DND-41 (cell line): ENCODE results near the gene IKBKE.

Source experiments
- ATAC-seq: fragments of 200-7000 bp; cut with Tn5 transposase; 3 replicates; pipeline ENCODE4 v1.9.1; 2021; ENCODE audit warnings: low read depth; ENCODE audit not compliant: insufficient read depth
- DNase-seq: peaks from one replicate; pipeline ENCODE4 v3.0.0-alpha.2; 2020
- H2AFZ ChIP-seq: 2 replicates; pipeline ENCODE4 v1.6.0; 2012; ENCODE audit warnings: low read depth, low read length
- H3K27ac ChIP-seq: 2 replicates; pipeline ENCODE4 v1.5.1; 2012; ENCODE audit warnings: low read length, inconsistent platforms
- H3K27me3 ChIP-seq: fragments of 200-600 bp; sonication (generic); 2 replicates; pipeline ENCODE4 v1.6.0; 2012; ENCODE audit warnings: low read length, mild to moderate bottlenecking, inconsistent platforms; ENCODE audit not compliant: insufficient read depth, poor library complexity
- H3K36me3 ChIP-seq: 2 replicates; pipeline ENCODE4 v1.5.1; 2012; ENCODE audit warnings: low read length, inconsistent platforms; ENCODE audit not compliant: insufficient read depth
- H3K4me1 ChIP-seq: 2 replicates; pipeline ENCODE4 v1.5.1; 2012; ENCODE audit warnings: mild to moderate bottlenecking, low read length; ENCODE audit not compliant: insufficient read depth
- H3K4me2 ChIP-seq: 2 replicates; pipeline ENCODE4 v1.6.0; 2012; ENCODE audit warnings: mild to moderate bottlenecking, moderate library complexity, low read length, inconsistent platforms; ENCODE audit not compliant: insufficient read depth
- H3K4me3 ChIP-seq, 2 experiments: fragments of 200-600 bp in 1 of 2; shearing (Covaris generic) in 1 of 2; 2 replicates each; pipeline ENCODE4 v1.5.1; 2012 to 2016; ENCODE audit warnings: inconsistent platforms in 2 of 2, low read length in 2 of 2, mild to moderate bottlenecking in 2 of 2, low read depth in 1 of 2, moderate library complexity in 1 of 2
- H3K79me2 ChIP-seq: 2 replicates; pipeline ENCODE4 v1.6.0; 2012; ENCODE audit warnings: low read length, inconsistent platforms; ENCODE audit not compliant: insufficient read depth
- H3K9ac ChIP-seq: 2 replicates; pipeline ENCODE4 v1.6.0; 2012; ENCODE audit warnings: low read depth, mild to moderate bottlenecking, inconsistent platforms, low read length, moderate library complexity
- H3K9me3 ChIP-seq: 2 replicates; pipeline ENCODE4 v1.5.1; 2012; ENCODE audit warnings: low read length, moderate library complexity, mild to moderate bottlenecking, inconsistent platforms; ENCODE audit not compliant: insufficient read depth, severe bottlenecking
- H4K20me1 ChIP-seq: 2 replicates; pipeline ENCODE4 v1.6.0; 2012; ENCODE audit warnings: low read length; ENCODE audit not compliant: insufficient read depth
- EZH2 ChIP-seq: IDR thresholded peaks from 3 replicates; pipeline ENCODE4 v1.6.1; 2012; ENCODE audit warnings: borderline replicate concordance, low read depth, mild to moderate bottlenecking, moderate library complexity, low read length, inconsistent platforms; ENCODE audit not compliant: severe bottlenecking
- TF ChIP-seq, protein P1 (sequence below): IDR thresholded peaks from 2 replicates; pipeline ENCODE4 v1.5.1; 2012; ENCODE audit warnings: borderline replicate concordance, low read length, moderate library complexity, mild to moderate bottlenecking; ENCODE audit not compliant: poor library complexity, severe bottlenecking; ENCODE audit errors: extremely low read depth

The IKBKE gene

DNA sequence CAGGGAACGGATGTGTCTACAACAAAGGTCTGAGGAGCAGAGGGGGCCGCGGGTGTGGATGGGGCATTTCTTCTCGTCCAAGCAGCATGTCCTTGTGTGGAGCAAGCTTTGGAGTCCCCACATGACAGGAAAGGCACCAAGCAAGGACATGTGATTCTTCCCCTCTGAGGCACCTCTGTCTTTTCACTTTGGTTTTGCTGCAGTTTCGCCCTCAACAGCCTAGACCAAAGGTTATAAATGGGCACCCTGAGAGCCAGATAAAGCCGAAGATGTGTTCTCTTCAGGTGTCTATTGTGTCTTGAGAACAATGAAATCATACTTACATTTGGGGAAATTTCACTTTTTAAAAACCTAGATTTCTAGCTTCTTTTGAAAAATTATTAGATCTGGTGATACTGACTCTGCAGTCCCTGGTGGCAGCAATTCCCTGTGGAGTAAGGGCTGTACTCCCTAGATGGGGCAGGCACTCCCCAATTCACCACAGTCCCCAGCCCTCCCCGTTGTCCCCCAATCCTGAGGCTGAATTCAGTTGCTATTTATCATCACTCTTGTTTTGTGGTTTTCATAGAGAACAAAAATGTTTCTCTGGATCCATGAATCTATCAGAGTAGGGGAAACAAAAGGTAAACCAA, 28.8 kb upstream of the IKBKE start:
- no peak overlapping the region for H3K4me2 ChIP-seq
- TF ChIP-seq, protein P1, sequence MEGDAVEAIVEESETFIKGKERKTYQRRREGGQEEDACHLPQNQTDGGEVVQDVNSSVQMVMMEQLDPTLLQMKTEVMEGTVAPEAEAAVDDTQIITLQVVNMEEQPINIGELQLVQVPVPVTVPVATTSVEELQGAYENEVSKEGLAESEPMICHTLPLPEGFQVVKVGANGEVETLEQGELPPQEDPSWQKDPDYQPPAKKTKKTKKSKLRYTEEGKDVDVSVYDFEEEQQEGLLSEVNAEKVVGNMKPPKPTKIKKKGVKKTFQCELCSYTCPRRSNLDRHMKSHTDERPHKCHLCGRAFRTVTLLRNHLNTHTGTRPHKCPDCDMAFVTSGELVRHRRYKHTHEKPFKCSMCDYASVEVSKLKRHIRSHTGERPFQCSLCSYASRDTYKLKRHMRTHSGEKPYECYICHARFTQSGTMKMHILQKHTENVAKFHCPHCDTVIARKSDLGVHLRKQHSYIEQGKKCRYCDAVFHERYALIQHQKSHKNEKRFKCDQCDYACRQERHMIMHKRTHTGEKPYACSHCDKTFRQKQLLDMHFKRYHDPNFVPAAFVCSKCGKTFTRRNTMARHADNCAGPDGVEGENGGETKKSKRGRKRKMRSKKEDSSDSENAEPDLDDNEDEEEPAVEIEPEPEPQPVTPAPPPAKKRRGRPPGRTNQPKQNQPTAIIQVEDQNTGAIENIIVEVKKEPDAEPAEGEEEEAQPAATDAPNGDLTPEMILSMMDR: no peak
- TF ChIP-seq EZH2: no peak
- H3K36me3 ChIP-seq: peaks cover 66% of the 10 kb centered on the region
- no peaks in the 10 kb centered on the region for H3K27me3 ChIP-seq
- H2AFZ ChIP-seq: no peak overlapping the region
- no peak overlapping the region for H3K4me3 ChIP-seq
- DNase-seq: no peak
- H3K79me2 ChIP-seq: no peaks in the 10 kb centered on the region
- H3K9ac ChIP-seq: no peak overlapping the region
- H3K27ac ChIP-seq: no peak overlapping the region
- H3K4me1 ChIP-seq: no peaks in the 10 kb centered on the region
- no peaks in the 10 kb centered on the region for H3K9me3 ChIP-seq
- H4K20me1 ChIP-seq: no peaks in the 10 kb centered on the region
- ATAC-seq: no peak

DNA sequence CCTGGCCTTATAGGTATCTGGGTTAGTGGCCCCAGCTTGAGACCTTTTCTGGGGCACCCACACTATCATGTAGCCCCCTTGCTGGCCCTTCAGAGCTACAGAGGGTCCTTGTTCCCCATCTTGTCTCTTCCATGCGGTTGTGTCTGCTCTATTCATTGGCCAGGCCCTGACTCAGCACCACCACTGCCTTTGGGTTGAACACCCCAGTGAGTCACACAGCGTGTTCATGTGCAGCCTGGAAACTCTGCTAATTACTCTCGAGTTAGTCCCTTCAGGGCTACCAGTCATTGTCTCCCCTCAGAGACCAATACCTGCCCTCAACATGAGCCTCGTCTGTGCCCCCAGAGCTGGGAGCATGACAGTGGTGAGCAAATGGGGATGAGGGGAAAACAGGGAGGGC, 28.2 kb upstream of the IKBKE start:
- no peak overlapping the region for H3K4me2 ChIP-seq
- no peaks in the 10 kb centered on the region for H3K79me2 ChIP-seq
- no peak overlapping the region for H3K9ac ChIP-seq
- H3K4me1 ChIP-seq: no peaks in the 10 kb centered on the region
- H3K9me3 ChIP-seq: no peaks in the 10 kb centered on the region
- H3K27ac ChIP-seq: no peak overlapping the region
- H3K4me3 ChIP-seq: no peak overlapping the region
- no peaks in the 10 kb centered on the region for H4K20me1 ChIP-seq
- TF ChIP-seq, protein P1: no peak
- no peak for TF ChIP-seq EZH2
- DNase-seq (no peak), ATAC-seq (no peak)
- H3K36me3 ChIP-seq: peaks cover 64% of the 10 kb centered on the region
- H3K27me3 ChIP-seq: no peaks in the 10 kb centered on the region
- H2AFZ ChIP-seq: no peak overlapping the region

DNA sequence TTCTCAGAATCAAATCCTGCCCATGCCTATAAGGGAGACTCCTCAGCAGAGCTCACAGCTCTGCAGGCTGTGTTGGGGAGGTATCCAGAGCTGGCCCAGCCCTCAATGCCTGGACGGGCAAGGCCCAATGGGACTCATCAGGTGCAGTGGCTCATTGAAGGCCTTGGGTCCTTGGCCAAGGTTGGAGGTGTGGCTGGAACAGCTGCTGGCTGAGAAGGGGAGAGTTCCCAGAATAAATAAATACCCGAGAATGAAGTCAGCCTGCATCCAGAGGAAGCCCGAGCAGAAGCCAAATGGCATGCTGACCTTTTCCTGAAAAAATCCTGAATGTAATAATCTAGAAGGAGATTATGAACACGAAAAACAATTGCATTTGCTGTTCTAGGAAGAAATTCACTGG, 25.2 kb upstream of the IKBKE start:
- Histone ChIP-seq H2AFZ (no peak overlapping the region), H3K4me3 (no peak overlapping the region), H3K36me3 (peaks cover 47% of the 10 kb centered on the region), H3K79me2 (no peaks in the 10 kb centered on the region), H3K4me1 (no peaks in the 10 kb centered on the region), H3K9ac (no peak overlapping the region), H3K27ac (no peak overlapping the region), H4K20me1 (no peaks in the 10 kb centered on the region), H3K4me2 (no peak overlapping the region), H3K27me3 (no peaks in the 10 kb centered on the region), H3K9me3 (no peaks in the 10 kb centered on the region)
- DNase-seq (no peak), ATAC-seq (no peak)
- TF ChIP-seq, protein P1: no peak
- no peak for TF ChIP-seq EZH2

DNA sequence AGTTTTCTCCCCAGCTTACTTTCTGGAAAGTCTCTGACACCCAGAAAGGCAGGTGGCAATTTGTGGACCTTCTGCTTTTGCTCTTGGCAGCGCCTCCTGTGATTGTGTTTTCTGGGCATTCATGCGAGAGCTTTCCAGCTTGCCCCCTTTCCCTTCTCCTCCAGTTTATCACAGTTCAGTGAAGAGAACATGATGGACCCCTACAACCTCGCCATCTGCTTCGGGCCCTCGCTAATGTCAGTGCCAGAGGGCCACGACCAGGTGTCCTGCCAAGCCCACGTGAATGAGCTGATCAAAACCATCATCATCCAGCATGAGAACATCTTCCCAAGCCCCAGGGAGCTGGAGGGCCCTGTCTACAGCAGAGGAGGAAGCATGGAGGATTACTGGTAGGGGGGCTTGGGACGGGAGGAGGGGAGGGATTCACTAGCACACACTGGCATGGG, 24.3 kb upstream of the IKBKE start:
- no peaks in the 10 kb centered on the region for H3K27me3 ChIP-seq
- H3K36me3 ChIP-seq: peaks cover 51% of the 10 kb centered on the region
- TF ChIP-seq, protein P1: no peak
- no peak for TF ChIP-seq EZH2
- H3K27ac ChIP-seq: no peak overlapping the region
- no peak overlapping the region for H2AFZ ChIP-seq
- H3K4me3 ChIP-seq: no peak overlapping the region
- no peaks in the 10 kb centered on the region for H3K4me1 ChIP-seq
- no peaks in the 10 kb centered on the region for H4K20me1 ChIP-seq
- no peak overlapping the region for H3K9ac ChIP-seq
- H3K79me2 ChIP-seq: no peaks in the 10 kb centered on the region
- H3K9me3 ChIP-seq: no peaks in the 10 kb centered on the region
- ATAC-seq (no peak), DNase-seq (no peak)
- no peak overlapping the region for H3K4me2 ChIP-seq
